Central memory CD8-positive, alpha-beta T cell (primary cell): Measurements from ENCODE around the gene SLC6A3.

Experiments used
- ATAC-seq: fragments of 150-1000 bp; cut with Tn5 transposase; replicated peaks from 2 replicates; pipeline ENCODE4 v1.10.0; 2022; ENCODE audit warnings: mild to moderate bottlenecking, moderate FRiP score, moderate number of reproducible peaks; ENCODE audit not compliant: poor library complexity, severe bottlenecking; ENCODE audit errors: extremely low read depth
- DNase-seq, 2 donors: peaks; one replicate each; pipeline ENCODE4 v3.0.0; 2021; ENCODE audit warnings: low spot score in 2 of 2
- H3K27ac Mint-ChIP-seq: one replicate; pipeline ENCODE4 v1.8.0; 2022; ENCODE audit warnings: low read depth, mild to moderate bottlenecking, moderate library complexity, mixed read lengths
- H3K27me3 Mint-ChIP-seq: one replicate; pipeline ENCODE4 v1.8.0; 2022; ENCODE audit warnings: mixed read lengths
- H3K36me3 Mint-ChIP-seq: one replicate; pipeline ENCODE4 v1.8.0; 2022; ENCODE audit warnings: mild to moderate bottlenecking, moderate library complexity, mixed read lengths; ENCODE audit not compliant: insufficient read depth
- H3K4me1 Mint-ChIP-seq: one replicate; pipeline ENCODE4 v1.8.0; 2022; ENCODE audit warnings: mixed read lengths
- H3K4me3 Mint-ChIP-seq: one replicate; pipeline ENCODE4 v1.8.0; 2022; ENCODE audit warnings: mild to moderate bottlenecking, moderate library complexity, mixed read lengths
- H3K9me3 Mint-ChIP-seq: one replicate; pipeline ENCODE4 v1.8.0; 2022; ENCODE audit warnings: mixed read lengths

The SLC6A3 gene

GRCh38 chr5:1410156-1411014 is 34.9 kb downstream of the SLC6A3 start:
- DNase-seq (no peak), ATAC-seq (no peak)
- Mint-ChIP-seq H3K4me1 (peaks cover 10% of the 10 kb centered on the region), H3K9me3 (no peaks in the 10 kb centered on the region), H3K36me3 (no peaks in the 10 kb centered on the region), H3K27ac (no peak overlapping the region), H3K27me3 (peaks cover 46% of the 10 kb centered on the region), H3K4me3 (no peak overlapping the region)

- Mint-ChIP-seq H3K9me3 (no peaks in the 10 kb centered on the region), H3K4me1 (peaks cover 10% of the 10 kb centered on the region), H3K36me3 (no peaks in the 10 kb centered on the region), H3K27ac (no peak overlapping the region), H3K4me3 (no peak overlapping the region), H3K27me3 (peaks cover 46% of the 10 kb centered on the region)
- DNase-seq (no peak), ATAC-seq (no peak)
These were observed 35.7 kb downstream of the SLC6A3 start for GRCh38 chr5:1409381-1410110.

GRCh38 chr5:1406681-1407640 is 38.3 kb downstream of the SLC6A3 start:
- ATAC-seq (no peak), DNase-seq (no peak)
- no peaks in the 10 kb centered on the region for H3K36me3 Mint-ChIP-seq
- H3K27me3 Mint-ChIP-seq = peaks cover 54% of the 10 kb centered on the region
- no peaks in the 10 kb centered on the region for H3K9me3 Mint-ChIP-seq
- H3K27ac Mint-ChIP-seq = no peak overlapping the region
- peaks cover 10% of the 10 kb centered on the region for H3K4me1 Mint-ChIP-seq
- H3K4me3 Mint-ChIP-seq = no peak overlapping the region

GRCh38 chr5:1405539-1406530 is 39.4 kb downstream of the SLC6A3 start:
- Mint-ChIP-seq H3K27me3 (peaks cover 49% of the 10 kb centered on the region), H3K9me3 (no peaks in the 10 kb centered on the region), H3K27ac (no peak overlapping the region)

GRCh38 chr5:1405121-1405520 is 40.1 kb downstream of the SLC6A3 start:
- Mint-ChIP-seq H3K36me3 (no peaks in the 10 kb centered on the region), H3K9me3 (no peaks in the 10 kb centered on the region), H3K4me3 (no peak overlapping the region), H3K27me3 (peaks cover 49% of the 10 kb centered on the region), H3K27ac (no peak overlapping the region), H3K4me1 (peaks cover 10% of the 10 kb centered on the region)
- ATAC-seq (no peak), DNase-seq (no peak)

More at GRCh38 chr5:1405539-1406530, 39.4 kb downstream of the SLC6A3 start:
- ATAC-seq = no peak
- no peaks in the 10 kb centered on the region for H3K36me3 Mint-ChIP-seq
- H3K4me1 Mint-ChIP-seq = peaks cover 10% of the 10 kb centered on the region
- DNase-seq = no peak
- no peak overlapping the region for H3K4me3 Mint-ChIP-seq

GRCh38 chr5:1404062-1404461 is 41.2 kb downstream of the SLC6A3 start:
- Mint-ChIP-seq H3K27me3 (peaks cover 49% of the 10 kb centered on the region), H3K4me3 (no peak overlapping the region), H3K4me1 (peaks cover 5% of the 10 kb centered on the region), H3K27ac (no peak overlapping the region), H3K36me3 (no peaks in the 10 kb centered on the region), H3K9me3 (peaks cover 4% of the 10 kb centered on the region)
- no peak for ATAC-seq
- DNase-seq = no peak

GRCh38 chr5:1402611-1403255 is 42.5 kb downstream of the SLC6A3 start:
- ATAC-seq (no peak), DNase-seq (no peak)
- Mint-ChIP-seq H3K27me3 (peaks cover 59% of the 10 kb centered on the region), H3K4me1 (no peaks in the 10 kb centered on the region), H3K27ac (no peak overlapping the region), H3K36me3 (no peaks in the 10 kb centered on the region), H3K9me3 (peaks cover 5% of the 10 kb centered on the region), H3K4me3 (no peak overlapping the region)

- no peaks in the 10 kb centered on the region for H3K36me3 Mint-ChIP-seq
- H3K4me1 Mint-ChIP-seq = no peaks in the 10 kb centered on the region
- no peak for DNase-seq
- peaks cover 60% of the 10 kb centered on the region for H3K27me3 Mint-ChIP-seq
- H3K9me3 Mint-ChIP-seq = peaks cover 5% of the 10 kb centered on the region
- ATAC-seq = no peak
- H3K4me3 Mint-ChIP-seq = no peak overlapping the region
- no peak overlapping the region for H3K27ac Mint-ChIP-seq
These were observed 43.6 kb downstream of the SLC6A3 start for GRCh38 chr5:1401536-1402138.

GRCh38 chr5:1400936-1401335 is 44.3 kb downstream of the SLC6A3 start:
- Mint-ChIP-seq H3K27ac (no peak overlapping the region), H3K36me3 (no peaks in the 10 kb centered on the region), H3K4me1 (no peaks in the 10 kb centered on the region), H3K9me3 (peaks cover 5% of the 10 kb centered on the region), H3K27me3 (peaks cover 60% of the 10 kb centered on the region), H3K4me3 (no peak overlapping the region)
- no peak for ATAC-seq
- no peak for DNase-seq

GRCh38 chr5:1400211-1400855 is 44.9 kb downstream of the SLC6A3 start:
- ATAC-seq (no peak), DNase-seq (no peak)
- no peak overlapping the region for H3K27ac Mint-ChIP-seq
- H3K27me3 Mint-ChIP-seq = peaks cover 60% of the 10 kb centered on the region
- H3K36me3 Mint-ChIP-seq = no peaks in the 10 kb centered on the region
- H3K4me1 Mint-ChIP-seq = no peaks in the 10 kb centered on the region
- no peak overlapping the region for H3K4me3 Mint-ChIP-seq
- peaks cover 5% of the 10 kb centered on the region for H3K9me3 Mint-ChIP-seq
